ENCODE data around the gene TTC22. TPM values are rescaled to one million over a fixed set of nuclear protein-coding genes. Genes with fewer than 3 reads are reported as not detected.
A peak's percentile ranks its signal among the peaks of the same experiment; 100 is the strongest.

TTC22 gene
- total RNA-seq, 6 experiments from 2014 or later = 2.7 to 8.9 (median 4.7) TPM

GRCh38 chr1:54798769-54799641 lies 2.1 kb downstream of the TTC22 start:
- DNase-seq (peak; percentile 72 to 84 (median 81)), ATAC-seq (peak; percentile 63 to 75 (median 67))
- Histone ChIP-seq H3K27me3 (no peaks in the 10 kb centered on the region), H3K27ac (peak overlapping the region in 1 of 3 donors; percentile 22), H3K36me3 (no peaks in the 10 kb centered on the region), H3K9me3 (no peaks in the 10 kb centered on the region), H3K4me3 (no peak overlapping the region), H3K4me1 (peaks cover 0 to 59% (median 9%) of the 10 kb centered on the region in 4 donors)
- TF ChIP-seq POLR2A (IDR thresholded peaks at IDR 0.05) (no peak), CTCF (IDR thresholded peaks at IDR 0.05) (no peak)
- intact Hi-C loops (cut with DNase I) = no loop called here
- 23% methylated on average over 2 of the region's 6 CpGs for WGBS (ENCODE audit: insufficient coverage, low coverage, low lambda C conversion rate, missing lambda C conversion rate)

GRCh38 chr1:54798206-54798605 lies 2.9 kb downstream of the TTC22 start:
- no peak overlapping the region for H3K27ac ChIP-seq
- no peaks in the 10 kb centered on the region for H3K27me3 ChIP-seq
- ATAC-seq = no peak
- no peaks in the 10 kb centered on the region for H3K36me3 ChIP-seq
- no peaks in the 10 kb centered on the region for H3K9me3 ChIP-seq
- intact Hi-C loops (cut with DNase I) = no loop called here
- no peak overlapping the region for H3K4me3 ChIP-seq
- 61% methylated on average over 2 of the region's 3 CpGs for WGBS (ENCODE audit: insufficient coverage, low coverage, low lambda C conversion rate, missing lambda C conversion rate)
- peaks cover 0 to 51% (median 5%) of the 10 kb centered on the region in 4 donors for H3K4me1 ChIP-seq
- TF ChIP-seq CTCF (IDR thresholded peaks at IDR 0.05) (no peak), POLR2A (IDR thresholded peaks at IDR 0.05) (no peak)
- peak in 1 of 3 donors; percentile 14 for DNase-seq

- Histone ChIP-seq H3K27me3 (no peaks in the 10 kb centered on the region), H3K4me3 (no peak overlapping the region), H3K9me3 (no peaks in the 10 kb centered on the region), H3K27ac (no peak overlapping the region), H3K4me1 (peaks cover 0 to 49% (median 3%) of the 10 kb centered on the region in 4 donors), H3K36me3 (no peaks in the 10 kb centered on the region)
- intact Hi-C loops (cut with DNase I) = no loop called here
- TF ChIP-seq CTCF (IDR thresholded peaks at IDR 0.05) = no peak
- TF ChIP-seq POLR2A (IDR thresholded peaks at IDR 0.05) = no peak
- DNase-seq (peak in 1 of 3 donors; percentile 7), ATAC-seq (no peak)
- 80% methylated on average over 2 of the region's 2 CpGs for WGBS (ENCODE audit: insufficient coverage, low coverage, low lambda C conversion rate, missing lambda C conversion rate)
These were observed 4.2 kb downstream of the TTC22 start for GRCh38 chr1:54796902-54797301.

- Histone ChIP-seq H3K27me3 (no peaks in the 10 kb centered on the region), H3K4me1 (peaks cover 0 to 40% (median 0%) of the 10 kb centered on the region in 4 donors), H3K9me3 (no peaks in the 10 kb centered on the region), H3K27ac (no peak overlapping the region), H3K36me3 (no peaks in the 10 kb centered on the region), H3K4me3 (no peak overlapping the region)
- WGBS (ENCODE audit: insufficient coverage, low coverage, low lambda C conversion rate, missing lambda C conversion rate) = no CpG with 5 or more reads among the region's 18 CpGs
- DNase-seq (peak in 1 of 3 donors; percentile 47), ATAC-seq (no peak)
- TF ChIP-seq POLR2A (IDR thresholded peaks at IDR 0.05) (no peak), CTCF (IDR thresholded peaks at IDR 0.05) (no peak)
- intact Hi-C loops (cut with DNase I) = no loop called here
These were observed 5.2 kb downstream of the TTC22 start for GRCh38 chr1:54795841-54796468.

Measured in right lobe of liver (tissue), 6 donors.